ENCODE results near the gene CD44.

Gene CD44

DNA sequence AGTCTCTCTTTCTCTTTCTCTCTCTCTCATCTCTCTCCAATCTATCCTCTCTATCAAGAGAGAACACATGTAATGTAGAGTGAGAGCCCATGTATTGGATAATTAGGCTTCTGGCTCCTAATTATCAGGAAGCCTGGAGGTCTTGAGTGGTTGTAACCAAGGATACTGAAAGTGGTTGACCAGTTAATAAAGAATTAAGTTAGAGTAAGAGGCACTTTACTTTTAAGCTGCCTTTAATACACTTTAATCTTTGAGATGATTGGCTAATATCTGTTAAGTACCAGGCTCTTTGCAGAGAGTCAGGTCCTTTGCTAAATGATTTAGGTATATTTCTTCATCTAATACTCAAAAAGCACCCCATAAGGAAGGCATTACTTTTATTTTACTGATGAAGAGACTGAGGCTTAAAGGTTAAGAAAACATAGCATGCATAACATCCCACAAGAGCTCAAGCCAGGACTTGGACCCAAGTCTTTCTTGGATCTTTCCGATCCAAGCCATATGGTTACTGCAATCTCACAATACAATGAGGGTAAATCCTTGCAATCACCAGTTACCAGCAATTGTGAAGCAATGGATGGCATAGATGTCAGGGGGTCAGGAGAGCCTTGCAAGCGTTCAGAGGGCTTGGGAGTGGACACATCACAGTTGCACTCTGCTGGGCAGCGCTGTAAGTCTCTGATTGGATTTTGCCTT lies 22.1 kb downstream of the CD44 start:
- no peak for DNase-seq

DNA sequence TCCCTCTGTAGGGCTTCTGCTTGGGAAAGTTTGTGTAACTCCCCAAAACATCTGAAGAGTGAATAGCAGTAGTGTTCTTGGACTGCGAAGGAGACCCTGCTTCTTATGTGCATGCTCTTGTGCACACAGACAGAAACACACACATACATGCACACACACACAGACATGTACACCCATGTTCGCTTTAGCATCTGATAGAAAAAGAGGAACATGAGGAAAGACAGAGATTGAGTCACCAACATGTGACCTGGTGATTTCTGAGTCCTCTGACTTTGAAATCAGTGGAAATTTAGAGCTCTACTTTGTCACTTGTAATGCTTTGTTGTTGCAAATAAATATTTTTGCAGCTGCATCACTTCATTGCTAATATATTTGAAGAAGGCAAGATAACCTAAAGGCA lies 23.8 kb downstream of the CD44 start:
- DNase-seq, result no peak

DNA sequence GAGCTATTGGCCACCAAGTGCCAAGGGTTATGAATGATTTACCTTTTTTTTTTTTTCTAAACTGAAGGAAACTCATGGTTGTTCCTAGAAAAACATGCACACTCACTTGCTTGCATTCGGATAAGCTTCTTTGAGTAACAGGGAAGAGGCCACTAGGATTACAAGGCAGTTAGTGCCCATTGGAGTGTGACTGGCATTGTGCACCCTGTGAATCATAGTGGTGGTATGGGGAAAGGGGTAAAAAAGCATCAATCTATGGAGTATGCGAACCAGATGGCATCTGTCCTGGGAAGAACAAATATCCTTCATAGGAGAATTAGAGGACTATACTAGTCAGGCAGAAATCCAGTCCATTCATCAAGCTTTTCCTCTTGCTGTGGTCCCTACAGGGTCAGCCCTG lies 24.2 kb downstream of the CD44 start:
- no peak for DNase-seq

DNA sequence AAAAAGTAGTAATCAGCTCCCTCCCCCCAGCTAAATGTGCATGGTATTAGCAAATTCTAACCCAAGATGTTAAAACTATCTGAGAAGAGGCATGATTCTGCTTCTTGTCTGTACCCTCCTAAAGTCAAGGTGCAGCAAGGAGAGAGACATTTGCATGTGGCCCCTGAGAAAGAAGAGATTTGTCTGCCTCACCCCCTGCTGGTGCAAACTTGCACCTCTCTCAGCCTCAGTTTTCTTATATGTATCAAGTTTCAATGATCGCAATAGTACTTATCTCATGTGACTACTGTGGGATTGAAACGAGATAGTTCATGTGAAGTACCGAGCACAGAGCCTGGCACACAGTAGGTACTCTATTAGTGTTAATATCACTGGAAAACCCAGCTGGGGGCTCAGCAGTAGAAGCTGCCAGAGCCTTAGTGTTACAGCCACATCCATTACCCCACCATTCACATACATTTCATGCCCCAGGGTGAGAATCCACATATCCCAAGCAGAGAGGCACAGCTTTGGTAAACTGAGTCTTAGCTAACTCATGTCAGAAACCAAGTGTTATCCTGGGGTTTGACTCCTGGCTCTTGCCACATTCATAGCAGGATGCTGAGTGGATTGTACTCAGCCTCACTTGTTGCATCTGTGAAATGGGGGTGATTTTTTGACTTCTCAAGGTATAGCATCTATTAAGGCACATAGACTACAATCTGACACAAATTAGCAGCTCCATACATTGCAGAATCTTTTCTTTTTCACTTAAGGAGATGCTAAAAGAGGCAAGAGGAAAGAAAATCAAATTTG lies 24.9 kb downstream of the CD44 start:
- no peak for DNase-seq

DNA sequence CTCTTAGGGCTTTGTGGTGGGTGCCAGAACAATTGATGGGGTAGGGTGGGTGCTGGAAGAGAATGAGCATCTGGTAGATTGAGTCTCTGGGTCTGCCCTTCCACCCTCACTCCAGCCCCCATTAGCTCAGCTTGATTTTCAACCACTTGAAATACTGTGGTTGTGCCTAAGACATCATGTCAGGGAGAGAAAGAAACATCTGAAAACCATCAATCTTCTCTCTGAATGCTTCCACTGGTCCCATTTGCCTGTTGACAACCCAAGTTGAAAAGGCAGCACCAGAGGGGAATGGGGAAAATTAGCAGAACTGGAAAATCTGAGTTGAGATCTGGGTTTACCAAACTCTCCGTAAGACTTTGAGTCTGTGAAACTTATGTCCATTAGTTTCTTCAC lies 26.1 kb downstream of the CD44 start:
- DNase-seq, result no peak

DNA sequence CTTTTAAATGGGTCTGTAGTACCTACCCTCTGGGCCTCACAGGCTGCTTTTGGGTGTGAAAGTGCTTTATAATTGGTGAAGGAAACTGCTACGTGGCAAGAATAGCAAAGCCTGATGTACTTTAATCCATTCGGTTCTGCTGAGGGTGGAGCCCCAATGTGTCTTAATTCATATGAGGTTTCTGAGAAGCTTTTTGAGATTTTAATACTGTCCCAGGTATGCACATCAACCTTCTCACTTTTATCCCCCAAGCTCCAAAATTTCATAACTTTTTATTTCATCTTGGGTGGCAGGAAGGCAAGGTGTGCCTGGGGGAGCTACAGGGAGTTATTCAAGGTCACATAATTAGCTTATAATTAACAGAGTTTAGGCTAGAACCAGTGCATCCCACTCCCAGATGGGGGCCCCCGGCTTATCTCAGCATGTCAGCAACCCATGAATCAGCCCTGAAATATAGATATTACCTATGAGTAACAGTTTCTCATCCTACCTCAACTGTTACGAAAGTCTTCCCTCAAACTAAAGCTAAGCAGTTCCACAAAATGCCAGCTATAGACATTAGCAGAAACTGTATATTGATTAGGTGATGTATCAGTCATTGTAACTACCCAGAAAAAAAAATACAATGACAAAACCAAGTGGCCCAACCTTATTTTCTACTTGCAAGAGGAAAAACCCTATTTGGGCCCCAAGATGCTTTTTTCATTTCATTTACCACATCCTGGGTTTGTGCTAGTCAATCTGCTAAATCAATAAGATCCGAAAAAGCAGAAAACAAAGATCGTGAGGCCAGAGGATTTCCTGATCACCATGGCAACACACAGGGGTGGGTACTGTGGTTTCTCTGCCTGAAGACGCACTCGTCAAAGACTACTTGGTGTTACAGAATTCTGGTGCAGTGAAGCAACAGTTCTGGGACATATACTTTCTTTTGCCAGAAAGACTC lies 26.7 kb downstream of the CD44 start:
- DNase-seq, result no peak

DNA sequence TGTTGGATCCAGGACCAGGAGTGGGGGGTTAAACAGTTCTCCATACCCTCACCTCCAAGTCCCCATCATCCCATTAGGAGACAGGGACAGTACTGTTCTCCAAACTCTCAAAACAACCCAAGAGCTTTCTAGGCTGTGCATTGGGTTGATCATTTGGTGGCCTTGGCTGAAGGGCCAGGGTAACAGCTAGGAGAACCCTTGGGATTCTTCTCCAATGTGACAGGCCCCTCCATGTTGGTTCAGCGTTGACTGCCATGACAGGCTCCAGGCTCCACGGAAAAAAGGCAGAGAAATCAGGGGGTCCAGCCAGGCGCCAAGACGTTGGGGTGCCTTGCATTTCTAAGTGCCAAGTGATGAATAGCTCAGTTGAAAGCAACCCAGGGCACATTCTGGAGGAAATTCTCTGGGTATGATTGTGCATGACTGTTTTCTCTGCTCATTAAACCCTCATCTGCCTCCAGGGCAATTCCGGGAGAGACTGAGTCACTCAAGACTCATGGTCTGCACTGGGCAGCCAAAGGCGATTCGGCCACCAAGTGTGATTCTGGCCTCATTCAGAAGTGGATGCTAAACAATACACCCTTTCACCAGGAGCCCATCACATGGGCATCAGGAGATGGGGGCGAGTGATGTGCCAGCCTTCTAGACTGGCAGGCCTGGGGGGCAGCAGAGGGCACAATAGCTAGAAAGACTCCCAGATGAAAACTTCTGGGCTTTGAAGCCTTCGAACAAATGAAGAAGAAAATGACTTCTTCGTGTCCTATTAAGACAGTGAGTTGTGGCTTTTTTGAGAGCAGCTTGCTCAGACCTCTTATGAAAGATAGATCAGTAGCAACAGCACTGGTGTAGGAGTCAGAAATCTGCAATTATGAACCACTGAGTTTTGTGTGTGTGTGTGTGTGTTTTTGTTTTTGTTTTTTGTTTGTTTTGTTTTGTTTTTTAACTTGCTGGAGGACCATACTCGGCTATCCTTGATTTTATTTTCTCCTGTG lies 27.7 kb downstream of the CD44 start:
- peak; percentile 85 for DNase-seq

DNA sequence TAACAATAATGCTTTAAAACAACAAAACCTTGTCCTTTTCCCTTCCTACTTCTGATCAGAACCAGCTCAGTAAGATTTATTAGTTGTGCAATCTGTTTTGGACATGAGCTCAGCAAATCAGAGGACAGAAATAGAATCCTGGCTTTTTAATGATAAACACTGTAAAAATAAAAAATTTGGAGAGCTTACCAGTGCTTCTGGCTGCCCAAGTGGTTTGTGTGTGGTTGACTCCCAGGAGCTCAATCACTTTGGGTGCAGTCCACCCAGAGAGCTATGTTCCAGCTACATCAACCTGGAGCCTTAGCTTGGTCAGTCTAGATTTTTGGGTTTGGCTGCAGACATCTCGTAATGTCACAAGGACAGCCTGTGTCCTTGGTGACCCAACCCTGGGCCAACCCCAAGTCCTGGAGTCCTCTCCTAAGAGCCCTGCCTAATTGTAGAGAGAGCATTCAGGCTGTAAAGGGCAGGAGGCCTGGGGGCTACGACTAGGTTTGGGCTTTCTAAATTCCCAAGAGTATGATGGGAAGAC lies 28.5 kb downstream of the CD44 start:
- DNase-seq, result no peak

DNA sequence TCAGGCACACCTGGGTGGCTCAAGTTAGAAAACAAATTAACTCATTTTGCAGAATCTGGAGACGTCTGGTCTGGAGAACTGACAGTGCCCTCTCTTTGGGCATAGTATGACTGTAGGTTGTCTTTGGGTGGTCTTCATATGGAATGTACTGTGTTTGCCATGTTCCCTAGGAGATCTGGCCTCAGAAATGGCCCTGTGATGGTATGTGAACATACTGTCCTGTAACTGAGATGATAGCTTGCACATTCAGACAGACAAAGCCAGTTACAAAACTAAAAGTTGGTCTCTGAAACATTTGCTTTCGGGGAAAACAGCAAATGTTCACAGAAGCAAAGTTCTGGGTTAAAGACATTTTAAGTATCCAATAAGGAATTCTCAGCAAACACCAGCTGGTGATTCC lies 29.7 kb downstream of the CD44 start:
- DNase-seq, result no peak

DNA sequence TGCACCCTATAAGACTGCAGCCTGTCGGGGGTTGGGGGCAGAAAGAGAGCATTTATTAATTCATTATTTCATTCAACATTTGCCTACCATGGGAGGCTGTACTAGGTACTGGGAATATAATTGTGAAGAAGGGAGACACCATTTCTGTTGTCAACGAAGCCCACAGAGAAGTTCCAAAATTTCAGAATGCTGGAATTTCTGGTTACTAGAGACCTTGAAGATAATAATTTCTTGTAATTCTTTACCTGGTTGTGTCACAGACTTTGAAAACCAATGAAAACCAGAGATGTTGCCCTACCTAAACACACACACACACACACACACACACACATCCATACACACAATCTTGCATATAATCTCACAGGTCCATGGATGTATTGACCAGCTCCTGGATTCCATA lies 30.1 kb downstream of the CD44 start:
- DNase-seq, result no peak

DNA sequence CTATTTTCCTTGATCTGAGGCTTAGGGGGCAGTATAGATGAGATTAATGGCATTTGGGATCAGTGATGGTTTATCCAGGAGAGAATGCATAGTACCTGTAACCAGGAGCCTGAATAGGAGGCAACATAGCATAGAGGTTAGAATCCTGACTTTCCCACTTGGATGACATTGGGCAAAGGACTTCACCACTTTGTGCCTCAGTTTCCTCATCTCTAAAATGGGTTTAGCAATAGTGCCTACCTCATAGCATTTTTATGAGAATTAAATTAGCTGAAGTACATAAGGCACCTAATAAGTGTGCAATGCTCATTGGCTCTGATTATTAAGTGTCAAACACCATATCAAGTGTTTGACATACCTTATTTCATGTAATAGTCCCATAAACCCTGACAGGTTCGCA lies 30.8 kb downstream of the CD44 start:
- DNase-seq, result no peak

DNA sequence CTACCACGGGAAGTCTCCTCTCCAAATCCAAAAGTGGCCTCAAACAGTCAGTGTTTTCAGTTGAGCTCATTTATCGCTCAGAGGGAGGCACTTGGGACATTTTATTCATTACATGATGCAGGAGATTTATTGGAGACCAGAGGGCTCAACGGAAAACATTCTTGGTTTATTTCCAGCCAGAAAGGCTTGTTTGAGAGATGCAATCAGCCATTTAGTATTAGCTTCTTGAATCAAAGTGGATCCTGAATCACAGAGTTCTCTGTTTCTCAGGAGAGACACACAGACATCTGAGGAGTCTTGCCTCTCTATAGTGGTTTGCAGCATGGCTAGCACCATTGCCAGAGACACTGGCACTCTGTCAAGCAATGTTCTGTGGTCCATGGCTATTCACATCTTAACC lies 31.5 kb downstream of the CD44 start:
- DNase-seq, result no peak

DNA sequence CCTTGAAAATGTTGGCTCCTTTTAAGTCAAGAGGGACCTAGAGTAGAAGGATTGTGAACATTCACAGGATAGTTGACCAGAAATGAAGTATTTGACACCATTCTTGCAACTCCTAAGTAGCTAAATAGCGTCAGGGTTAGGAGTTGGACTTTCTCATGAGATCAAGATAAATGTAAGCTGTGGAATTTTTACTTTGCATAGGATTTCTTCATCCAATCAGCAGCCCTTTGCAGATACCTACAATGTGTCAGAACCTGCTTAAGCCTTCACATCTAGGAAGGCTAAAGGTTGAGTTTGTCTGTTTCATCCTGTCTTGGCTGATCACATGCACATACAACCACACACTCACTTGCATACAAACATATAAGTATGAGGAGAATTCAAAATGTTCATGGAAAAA lies 32.3 kb downstream of the CD44 start:
- DNase-seq, result no peak

DNA sequence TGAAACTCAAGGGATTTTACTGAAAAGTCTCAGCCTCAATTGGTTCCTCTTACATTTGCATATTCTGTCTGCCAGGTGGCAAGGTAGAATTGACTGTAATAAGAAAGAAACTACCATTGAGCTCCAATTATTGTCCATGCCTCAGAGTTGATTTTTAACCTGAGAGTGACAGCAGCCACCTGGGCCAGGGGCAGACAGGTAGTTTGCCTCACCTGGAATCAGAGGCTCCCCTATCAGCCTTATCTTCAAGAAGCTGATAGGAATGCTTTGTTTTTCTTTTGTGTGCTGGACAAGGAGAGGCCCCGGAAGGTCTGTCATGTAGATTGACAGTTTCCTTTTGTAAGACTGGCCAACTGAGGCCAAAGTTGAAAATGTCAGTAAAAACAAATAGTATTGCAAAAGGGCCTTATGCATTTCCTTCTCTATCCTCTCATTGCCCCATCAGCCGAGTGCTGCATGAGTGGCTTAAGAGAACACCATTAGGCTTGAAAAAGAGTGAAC lies 34.1 kb downstream of the CD44 start:
- no peak for DNase-seq

DNA sequence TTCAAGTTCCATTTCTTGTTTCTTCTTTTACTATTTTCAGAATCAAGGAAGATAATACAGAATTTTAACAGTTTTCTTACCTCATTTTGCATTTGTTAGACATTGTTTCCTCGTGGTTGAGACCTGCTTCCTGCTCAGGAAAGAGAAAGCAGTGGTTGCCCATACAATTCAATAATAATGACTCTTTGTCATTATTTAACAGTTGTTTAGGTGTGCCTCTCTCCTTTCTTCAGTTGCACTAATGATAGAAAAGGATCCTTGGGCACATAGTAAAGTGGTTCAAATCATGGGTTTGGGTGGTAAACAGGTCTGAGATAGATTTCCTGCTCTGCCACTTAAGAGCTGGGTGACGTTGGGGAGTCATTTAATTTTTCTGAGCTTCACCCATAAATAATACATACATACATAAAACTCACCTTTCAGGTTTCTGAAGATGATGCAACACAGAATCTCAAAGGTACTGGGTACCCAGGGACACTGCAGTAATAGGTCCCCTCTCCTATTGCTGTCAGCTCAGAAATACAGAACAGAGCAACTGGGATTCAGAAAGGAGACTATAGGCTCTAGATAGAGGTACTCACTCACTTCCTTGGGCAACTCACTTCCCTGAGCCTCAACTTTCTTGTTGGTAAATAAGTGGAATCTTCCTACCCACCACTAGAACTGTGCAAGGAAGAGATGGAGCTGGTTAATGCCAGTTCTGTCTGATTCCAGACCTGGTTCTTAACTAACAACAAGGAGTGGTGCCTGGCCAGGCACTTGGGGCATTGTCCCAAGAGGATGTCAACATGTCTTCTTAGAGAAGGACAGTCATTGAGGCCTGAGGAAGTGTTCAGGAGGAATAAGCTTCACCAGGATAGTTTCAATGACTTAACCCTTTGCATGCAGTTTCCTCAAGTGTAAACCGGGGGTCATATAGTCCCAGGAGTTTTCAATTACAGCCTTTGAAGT lies 34.9 kb downstream of the CD44 start:
- DNase-seq, result no peak

DNA sequence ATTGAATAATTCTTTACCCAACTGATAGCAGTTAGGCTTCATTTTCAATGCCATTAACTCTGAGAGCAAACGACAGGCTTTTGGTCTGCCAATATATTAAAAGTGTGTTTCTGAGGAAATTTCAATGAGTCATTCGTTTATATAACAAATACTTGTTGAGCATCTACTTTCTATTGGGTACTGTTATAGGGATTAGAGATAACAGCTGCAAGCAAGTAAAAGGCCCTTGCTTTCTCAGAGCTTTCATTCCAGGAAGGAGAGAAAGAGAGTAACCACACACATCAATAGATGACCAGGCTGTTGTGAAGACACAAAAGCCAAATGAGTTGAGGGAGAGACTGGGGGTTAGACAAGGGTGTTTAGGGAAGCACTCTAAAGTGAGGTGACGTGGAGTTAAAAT lies 35.7 kb downstream of the CD44 start:
- no peak for DNase-seq

DNA sequence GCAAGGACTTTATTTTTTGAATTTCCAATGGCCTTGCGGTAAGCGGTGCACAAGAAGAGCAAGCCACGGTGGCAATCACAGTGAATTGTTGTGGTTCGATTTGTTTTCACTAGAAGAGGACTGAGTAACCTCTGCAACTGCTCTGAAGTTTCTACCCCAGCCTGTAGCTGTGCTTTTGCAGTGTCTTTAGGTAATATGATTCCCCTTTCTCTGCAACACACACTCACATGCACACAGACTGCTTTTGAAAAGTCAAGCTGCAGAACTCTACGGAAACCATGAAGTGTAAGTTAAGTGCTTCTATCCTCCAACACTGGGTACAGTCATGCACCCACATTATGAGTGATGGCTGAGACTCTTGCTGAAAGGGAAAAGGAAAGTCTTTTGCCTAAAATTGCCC lies 38.4 kb downstream of the CD44 start:
- DNase-seq, result no peak

DNA sequence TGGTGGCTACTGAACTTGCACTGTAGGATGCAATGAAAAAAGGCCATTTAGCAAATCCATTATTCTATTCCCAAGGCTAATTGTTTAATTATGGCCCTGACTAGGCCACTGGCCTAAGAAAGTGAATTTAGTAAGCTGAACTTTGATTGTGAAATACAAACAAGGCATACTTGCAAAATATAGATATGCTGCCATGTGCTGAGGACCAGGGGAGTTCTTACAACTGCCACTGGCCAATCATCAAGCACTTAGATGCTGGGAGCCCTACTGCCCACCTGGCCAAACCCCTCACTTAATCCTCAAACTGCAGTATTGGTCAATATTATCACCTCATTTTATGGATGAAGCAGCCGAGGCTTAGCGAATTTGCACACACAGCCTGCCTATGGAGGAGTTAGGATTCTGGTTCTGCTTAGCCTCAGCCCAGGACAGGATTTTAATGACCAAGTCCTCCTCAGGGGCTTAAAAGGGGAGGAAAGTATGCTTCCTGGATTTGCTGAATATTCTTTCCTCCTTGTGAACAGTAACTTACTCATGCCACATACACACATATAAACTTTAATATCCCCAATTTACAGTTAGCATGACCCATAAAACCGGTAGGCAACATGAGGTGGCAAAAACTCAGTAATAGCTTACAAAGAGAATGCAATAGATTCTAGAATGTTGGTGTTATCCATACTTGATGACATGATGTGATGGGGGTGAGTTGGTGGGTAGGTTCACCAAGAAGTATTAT lies 39.3 kb downstream of the CD44 start:
- no peak for DNase-seq

DNA sequence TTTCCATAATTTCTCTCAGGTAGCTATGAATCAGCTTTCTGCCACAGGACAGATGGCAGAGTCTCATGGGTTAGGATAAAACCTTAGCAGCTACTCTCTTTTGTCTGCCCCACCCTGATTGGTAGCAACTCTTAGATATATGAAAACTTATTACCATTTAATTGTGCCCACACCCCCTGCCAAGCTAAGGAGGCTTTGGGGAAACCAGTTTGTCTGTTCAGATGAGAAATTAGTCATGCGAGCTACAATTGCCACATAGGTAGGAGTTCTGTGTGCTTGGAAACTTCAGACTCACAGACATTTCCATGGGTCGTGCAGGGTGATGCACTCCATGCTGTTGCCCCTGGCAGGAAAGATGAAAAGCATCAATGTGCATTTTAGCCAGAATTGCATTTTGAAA lies 39.9 kb downstream of the CD44 start:
- no peak for DNase-seq

Data from T1000 (cell line).